Forelimb muscle (tissue), 1 donor: Measurements from ENCODE around the gene DHX8. TPM values are rescaled to one million over a fixed set of nuclear protein-coding genes. Genes with fewer than 3 reads are reported as not detected.
A peak's percentile ranks its signal among the peaks of the same experiment; 100 is the strongest.
"Not testable (repeated sequence)": the region's sequence is repeated elsewhere in the genome, so short reads cannot be mapped to it uniquely, and the experiment has no call there.

ENCODE experiments used
- DNase-seq: peaks from one replicate; pipeline ENCODE4 v3.0.0-alpha.2; 2013; ENCODE audit warnings: low read depth
- polyA plus RNA-seq: library from polyadenylated mRNA; unstranded; fragments of 120-200 nt; gene quantifications from one replicate; pipeline ENCODE4 v1.2.1, GENCODE V29; 2013; ENCODE audit not compliant: insufficient read length

DHX8 gene
- 23.8 TPM for polyA plus RNA-seq

DNA sequence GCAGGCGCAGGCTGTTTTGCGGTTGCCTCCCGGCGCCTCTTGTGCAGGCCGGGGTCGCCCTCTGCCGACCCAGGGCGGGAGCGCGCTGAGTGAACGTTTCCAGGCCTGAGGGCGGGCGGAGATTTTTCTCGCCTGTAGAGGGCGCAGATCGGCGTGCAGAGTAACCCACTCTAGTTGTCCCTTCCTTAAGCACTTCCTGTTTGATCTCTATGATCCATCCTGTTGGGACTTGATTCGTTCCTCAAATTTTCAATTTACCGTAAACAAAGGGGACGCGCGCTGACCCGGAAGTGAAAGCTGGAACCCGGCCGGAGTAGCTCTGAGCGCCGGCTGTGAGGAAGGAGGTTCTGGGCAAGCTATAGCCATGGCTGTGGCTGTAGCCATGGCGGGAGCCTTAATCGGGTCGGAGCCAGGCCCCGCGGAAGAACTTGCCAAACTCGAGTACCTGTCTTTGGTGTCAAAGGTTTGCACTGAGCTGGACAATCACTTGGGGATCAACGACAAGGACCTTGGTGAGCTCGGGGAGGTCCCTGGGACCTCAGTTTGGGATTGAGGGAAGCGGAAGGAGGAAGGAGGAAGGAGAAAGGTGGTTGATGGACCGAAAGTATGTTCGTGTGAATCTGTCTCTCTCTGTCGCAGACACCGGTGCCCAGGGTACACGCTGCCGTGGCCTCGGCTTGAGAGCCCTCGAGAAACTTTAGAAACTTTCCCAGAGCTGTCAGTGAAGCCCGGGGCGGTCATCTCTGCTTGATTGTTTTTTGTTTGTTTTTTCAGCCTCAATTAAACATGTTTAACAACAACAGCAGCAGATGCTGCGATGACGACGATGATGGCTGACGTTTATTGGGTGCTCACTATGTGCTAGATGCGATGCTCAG, at the start of gene DHX8:
DHX8 (plus strand) TSS at position 302 of the 878 bp plus-strand sequence; CDS start at position 365, 63 bp downstream.
- peak; percentile 97 for DNase-seq

DNA sequence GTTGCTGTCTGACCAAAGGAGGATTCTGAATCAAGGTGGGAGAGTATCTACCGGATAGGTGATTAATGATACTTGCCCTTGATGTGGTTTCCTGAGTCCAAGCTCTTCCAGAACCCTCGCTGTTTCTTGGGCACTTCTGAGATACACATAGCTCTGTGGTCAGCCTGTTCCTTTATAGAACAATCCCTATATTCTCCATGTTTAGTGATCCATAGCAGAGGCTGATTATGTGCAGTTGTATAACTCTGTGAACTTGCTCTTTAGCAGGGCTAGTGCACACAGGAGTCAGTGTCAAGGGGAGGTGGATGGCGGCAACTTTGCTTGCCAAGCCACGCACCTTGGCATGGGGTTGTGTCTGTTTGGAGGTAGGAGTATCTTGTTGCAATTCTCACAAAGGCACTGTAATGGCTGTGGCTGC, 48.9 kb upstream of the DHX8 start:
- no peak for DNase-seq

DNA sequence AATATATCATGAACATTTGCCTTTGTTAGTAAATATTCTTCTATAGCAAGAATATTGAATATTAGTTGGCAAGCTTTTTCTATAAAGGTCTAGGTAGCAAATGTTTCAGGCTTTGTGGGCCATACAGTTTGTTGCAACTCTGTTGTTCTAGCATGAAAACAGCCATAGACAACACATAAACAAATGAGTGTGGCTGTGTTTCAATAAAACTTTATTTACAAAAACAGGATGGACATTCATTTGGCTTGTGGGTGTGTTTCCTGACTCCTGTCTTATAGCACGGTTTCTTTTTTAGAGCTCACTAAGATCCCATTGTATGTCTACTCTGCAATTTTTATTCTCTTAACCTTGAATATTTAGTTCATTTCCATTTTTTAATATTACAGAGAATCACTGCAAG, 46.0 kb upstream of the DHX8 start:
- no peak for DNase-seq

DNA sequence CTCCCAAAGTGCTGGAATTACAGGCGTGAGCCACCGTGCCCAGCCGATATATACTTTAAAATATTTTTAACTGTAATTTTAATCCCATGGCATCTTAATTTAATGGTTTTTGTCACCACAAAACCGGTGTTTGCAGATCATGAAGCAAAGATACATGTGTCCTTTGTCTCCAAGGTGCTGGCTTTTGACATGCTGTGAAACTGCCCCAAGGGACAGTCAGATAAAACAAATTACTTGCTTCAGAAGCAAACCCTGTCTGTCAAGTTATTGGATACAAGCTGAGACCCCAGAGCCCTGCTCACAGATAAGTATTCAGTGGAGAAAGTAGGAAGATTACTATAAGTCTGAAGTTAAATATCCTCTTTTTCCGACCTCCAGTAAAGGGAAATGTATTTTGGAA, 45.1 kb upstream of the DHX8 start:
- DNase-seq = no peak

DNA sequence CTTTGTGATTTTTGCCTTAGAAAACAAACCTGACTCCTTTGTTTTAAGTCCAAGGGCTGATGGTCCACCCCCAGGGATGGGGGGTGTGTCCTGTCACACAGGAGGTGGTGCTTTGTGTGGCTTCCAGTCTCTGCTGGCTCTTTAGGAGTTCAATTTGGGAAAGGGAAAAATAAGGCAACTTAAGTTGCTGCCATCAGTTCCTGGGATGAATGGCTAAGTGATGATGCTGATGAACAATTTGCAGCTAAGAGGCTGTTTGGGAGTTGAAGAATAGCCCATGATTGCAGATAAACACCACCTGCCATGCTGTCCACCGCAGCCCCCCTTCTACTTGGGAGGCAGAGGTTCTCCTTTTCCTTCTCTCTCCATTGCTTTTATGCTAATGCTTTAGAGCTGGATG, 44.7 kb upstream of the DHX8 start:
- DNase-seq = no peak

DNA sequence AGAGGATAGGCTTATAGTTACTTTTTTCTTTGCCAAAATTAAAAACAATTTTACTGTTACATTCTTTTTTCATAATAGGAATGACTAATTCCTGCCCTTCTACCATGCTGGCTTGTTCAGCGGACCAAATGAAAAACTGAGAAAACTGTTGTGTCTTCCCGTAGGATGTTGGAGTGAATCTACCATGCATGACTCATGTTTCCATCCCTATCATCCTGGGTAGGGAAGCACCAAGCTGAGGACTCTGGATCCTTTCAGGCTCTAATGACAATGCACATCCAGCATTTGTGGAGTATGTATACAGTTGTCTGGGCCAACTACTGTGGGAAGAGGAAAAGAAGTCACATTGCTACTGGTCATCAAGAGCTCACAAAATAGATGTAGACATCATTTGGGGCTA, 41.1 kb upstream of the DHX8 start:
- no peak for DNase-seq

DNA sequence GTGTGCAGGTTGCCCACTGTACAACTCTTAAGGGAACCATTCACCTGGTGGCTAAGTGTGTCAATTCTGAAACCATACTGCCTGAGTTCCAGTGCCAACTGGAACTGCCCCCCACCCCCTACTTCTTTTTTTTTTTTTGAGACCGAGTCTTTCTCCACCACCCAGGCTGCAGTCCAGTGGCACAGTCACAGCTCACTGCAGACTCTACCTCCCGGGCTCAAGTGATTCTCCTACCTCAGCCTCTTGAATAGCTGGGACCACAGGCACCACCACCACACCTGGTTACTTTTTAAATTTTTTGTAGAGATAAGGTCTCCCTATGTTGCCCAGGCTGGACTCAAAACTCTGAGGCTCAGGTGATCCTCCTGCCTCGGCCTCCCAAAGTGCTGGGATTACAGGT, 40.4 kb upstream of the DHX8 start:
- no peak for DNase-seq

DNA sequence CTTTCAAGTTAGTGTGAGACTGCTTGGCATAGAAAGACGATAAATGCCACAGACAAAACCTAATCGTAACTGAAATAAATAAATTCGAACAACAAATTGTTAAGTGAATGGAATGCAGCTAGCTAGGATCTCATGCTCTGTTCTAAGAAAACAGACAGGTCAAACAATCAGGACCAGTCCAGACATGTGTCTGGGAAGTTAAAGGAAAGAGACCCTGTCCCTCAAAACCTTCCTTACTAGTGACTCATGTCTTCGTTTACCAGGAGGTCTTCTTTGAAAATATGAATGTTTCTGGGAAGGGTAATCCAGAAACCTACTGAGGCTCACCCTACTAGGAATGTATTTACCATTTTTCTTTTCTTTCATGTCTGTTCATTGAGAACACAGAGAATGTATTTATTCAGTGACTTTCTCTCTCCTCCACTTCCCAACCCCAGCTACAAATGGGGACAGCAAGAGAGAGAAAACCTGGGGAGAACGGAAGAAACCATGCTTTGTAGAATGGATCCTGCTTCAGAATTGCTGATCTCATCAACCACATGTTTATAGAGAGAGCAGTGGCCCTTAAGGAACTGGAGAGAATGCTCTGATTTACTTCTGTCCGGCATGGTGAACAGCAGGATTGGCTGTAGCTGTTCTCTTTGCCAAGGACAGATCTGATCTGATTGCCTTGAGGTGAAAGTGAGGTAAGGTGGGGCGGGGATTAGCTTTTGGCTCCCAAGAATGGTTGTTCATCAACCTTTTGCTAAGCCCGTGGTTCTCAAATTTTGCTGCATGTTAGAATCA, 39.4 kb upstream of the DHX8 start:
- no peak for DNase-seq

DNA sequence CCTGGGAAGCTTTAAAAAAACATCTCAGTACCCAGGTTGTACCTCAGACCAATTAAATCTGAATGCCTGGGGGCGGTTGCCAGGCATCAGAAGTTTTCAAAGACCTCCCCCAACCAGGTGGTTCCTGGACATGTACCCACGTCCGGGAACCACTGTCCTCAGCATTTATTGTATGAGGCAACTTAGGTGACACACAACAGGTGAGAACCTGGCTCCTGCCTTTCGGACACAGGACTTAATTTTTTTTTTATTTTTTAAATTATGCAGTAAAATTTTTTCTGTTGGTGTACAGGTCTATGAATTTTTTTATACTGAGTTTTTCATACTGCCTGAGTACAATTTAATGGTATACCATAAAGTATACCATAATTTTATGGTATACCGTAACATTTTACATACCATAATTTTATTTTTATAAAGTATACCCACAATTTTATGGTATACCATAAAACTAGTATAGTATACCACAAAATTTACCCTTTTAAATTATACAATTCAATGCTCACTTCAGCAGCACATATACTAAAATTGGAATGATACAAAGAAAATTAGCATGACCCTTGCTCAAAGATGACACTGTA, 38.7 kb upstream of the DHX8 start:
- no peak for DNase-seq

DNA sequence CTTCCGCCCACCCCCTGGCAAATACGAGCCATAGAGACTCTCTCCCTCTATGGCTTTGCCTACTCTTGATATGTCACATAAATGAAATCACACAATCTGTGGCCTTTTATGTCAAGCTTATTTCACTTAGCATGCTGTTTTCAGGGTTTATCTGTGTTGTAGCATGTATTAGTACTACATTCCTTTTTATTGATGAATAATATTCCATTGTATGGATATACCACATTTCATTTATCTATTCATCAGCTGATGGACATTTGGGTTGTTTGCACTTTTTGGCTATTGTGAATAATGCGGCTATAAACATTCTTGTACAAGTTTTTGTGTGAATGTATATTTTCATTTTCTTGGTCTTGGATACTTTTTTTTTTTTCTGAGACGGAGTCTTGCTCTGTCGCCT, 37.0 kb upstream of the DHX8 start:
- DNase-seq = no peak

DNA sequence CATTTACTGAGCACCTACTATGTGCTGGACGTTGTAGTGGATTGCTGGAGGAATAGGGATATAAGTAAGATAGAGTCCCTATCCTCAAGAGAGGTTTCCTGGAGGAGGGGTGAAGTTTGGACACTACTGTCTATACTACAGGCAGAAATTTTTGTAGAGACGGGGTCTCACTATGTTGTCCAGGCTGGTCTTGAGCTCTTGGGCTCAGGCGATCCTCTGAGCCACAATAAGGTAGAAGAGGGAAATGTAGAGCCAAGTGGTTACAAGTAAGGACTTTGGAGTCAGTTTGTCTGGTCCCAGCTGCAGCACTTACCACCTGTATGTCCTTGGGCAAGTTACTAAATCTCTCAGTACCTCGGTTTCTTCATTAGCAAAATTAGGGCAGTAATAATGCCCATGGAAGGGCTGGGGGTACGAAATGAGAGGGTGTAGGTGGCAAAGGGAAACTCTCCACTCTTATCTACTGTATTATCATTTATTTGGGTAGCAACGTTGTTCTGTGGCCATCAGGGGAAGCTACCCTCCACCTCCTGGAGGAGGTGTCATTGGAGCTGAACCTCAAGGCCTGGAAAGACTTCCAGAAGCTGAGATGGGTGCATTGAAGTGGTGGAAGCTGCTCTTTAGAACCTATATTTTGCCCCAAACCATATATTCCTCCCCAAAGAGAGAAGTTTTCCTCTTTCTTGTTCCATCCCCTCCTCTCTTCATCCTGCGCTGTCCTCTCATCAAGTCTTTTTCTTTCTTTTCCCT, 34.9 kb upstream of the DHX8 start:
- DNase-seq = no peak

DNA sequence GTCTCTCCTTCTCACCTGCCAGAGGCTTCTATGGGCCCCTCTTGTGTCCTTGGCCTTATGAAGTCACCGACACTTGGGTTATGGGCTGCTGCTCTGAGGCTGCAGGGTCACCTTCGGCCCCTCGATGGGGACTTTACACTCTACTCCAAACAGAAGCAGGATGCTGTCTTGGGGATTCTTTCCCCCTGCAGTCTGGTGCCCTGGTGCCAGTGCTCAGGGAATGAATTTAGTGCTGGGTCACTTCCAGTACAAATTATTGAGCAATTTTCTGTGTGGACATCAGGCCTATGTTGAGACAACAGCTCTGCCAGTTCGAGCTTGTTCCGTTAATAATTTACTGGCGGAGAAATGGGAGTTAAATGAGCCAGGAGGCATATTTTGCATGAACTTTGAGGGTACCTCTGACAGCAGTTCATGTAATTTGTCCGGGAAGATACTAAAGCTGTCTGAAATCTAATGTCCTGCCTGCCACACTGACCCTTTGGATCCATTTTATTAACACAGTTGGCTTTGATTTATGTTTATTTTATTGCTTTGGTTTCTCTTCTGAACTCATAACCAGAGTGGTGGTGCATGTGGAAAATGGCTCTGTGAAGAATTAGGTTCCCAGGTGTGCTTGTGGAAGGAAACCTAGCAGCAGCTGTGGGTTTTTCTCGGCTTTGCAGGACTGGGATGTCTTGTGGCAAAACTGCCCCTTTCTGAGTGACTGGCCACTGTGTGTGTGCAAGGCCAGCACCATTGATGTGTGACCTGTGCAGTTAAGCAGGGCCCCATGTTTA, 34.1 kb upstream of the DHX8 start:
- DNase-seq = no peak

DNA sequence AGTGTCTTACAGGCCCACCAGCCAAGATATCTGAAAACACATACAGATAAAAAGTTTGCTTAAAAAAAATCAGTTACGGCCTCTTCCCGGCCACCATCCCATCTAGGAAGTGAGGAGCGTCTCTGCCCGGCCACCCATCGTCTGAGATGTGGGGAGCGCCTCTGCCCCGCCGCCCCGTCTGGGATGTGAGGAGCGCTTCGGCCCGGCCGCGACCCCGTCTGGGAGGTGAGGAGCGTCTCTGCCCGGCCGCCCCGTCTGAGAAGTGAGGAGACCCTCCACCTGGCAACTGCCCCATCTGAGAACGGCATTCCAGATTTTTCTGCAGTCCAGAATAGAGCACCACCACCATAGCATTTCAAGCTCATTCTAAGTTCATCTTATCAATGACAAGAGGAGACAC, 33.0 kb upstream of the DHX8 start:
- not testable (repeated sequence) for DNase-seq

DNA sequence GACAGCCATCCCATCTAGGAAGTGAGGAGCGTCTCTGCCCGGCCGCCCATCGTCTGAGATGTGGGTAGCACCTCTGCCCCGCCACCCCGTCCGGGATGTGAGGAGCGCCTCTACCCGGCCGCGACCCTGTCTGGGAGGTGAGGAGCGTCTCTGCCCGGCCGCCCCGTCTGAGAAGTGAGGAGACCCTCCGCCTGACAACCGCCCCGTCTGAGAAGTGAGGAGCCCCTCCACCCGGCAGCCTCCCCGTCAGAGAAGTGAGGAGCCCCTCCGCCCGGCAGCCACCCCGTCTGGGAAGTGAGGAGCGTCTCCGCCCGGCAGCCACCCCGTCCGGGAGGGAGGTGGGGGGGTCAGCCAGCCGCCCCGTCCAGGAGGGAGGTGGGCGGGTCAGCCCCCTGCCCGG, 32.0 kb upstream of the DHX8 start:
- not testable (repeated sequence) for DNase-seq

DNA sequence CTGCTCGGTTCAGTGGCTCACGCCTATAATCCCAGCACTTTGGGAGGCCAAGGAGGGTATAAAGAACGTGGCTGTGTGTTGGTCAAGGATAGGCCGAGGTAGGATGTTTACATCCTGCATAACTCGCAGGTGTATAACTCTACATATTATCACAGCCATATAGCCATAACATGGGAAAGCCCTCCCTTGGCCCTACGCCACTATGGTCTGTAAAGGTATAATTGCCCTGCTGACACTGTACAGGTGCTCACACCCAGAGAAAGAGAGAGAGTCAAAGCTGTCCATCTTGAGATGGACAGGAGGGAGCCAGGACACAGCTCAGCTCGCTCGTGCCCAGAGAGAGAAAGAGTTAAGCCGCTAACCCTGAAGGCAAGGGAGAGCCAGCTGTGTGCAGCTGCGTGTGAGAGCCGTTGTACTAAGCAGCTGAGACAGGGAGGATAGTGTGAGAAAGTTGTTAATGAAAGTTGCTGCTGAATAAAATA, 30.4 kb upstream of the DHX8 start:
- DNase-seq = no peak

DNA sequence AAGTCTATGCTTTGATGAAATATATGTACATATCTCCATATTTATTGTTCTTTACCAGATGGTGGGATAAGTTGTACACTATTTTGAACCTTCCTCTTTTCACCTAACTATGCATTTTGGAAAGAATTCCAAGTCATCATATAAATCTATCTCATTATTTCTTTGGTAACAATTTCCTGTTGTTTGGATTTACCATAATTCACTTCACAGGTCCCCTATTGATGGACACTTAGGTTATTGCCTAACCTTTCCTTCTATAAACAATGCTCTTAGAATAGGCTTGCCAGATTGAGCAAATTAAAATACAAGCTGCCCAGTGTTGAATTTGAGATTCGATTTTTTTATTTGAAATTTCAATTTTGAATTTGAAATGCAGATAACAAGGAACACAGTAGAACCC, 28.9 kb upstream of the DHX8 start:
- no peak for DNase-seq

DNA sequence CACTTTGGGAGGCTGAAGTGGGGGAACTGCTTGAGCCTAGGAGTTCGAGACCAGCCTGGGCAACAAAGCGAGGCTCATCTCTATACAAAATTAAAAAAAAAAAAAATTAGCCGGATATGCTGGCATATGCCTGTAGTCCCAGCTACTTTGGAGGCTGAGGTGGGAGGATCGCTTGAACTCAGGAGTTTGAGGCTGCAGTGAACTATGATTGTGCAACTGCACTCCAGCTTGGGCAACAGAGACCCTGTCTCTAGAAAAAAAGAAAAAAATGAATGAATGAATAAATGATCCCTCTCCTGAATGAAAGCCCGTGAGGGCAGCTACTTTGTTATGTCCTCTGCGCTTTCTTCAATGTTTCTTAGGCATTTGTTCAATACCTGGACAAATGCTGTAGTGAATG, 27.7 kb upstream of the DHX8 start:
- DNase-seq = no peak

DNA sequence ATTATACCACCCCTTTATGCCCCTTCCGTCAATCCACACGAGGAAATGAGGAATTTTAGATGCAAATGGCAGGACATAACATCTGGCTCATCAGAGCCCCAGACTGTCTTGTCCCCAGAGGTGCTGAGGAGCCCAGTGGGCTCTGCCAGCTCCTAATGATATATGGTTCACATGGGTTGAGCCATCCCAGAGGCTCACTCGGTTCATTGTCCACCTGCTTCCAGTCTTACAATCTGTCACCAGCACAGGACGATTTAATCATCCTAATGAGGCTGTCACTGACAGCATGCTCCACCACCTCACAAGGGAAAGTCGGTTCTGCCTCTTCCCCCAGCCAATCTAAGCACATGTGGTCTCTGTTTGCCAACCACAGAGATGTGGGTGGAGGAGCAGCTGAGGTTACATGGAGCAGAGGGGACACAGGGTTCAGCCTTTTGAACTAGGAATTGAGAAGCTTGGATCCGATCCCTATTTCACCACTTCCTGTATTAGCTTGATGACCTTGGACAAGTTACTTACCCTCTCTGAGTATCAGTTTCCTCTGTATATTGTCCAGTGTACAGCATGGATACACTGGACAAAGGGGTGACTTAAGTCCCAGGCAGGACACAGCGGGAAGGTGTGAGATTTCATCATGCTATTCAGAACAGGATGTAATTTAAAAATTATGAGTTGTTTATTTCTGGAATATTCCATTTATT, 27.0 kb upstream of the DHX8 start:
- no peak for DNase-seq

DNA sequence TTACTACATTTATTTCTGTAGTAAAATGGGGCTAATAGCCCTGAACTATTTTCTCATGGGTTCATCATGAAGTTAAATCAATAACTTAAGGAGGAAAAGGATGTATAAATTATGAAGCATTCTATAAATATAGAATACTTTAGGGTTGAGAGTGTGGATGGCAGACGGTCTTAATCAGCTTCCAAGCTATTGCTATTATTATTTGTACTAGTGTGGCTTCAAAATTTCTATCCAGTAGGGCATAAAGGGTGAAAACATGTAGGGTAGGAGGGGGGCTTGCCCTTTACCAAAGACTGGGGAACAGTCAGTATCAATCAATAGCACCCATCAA, 26.4 kb upstream of the DHX8 start:
- no peak for DNase-seq

DNA sequence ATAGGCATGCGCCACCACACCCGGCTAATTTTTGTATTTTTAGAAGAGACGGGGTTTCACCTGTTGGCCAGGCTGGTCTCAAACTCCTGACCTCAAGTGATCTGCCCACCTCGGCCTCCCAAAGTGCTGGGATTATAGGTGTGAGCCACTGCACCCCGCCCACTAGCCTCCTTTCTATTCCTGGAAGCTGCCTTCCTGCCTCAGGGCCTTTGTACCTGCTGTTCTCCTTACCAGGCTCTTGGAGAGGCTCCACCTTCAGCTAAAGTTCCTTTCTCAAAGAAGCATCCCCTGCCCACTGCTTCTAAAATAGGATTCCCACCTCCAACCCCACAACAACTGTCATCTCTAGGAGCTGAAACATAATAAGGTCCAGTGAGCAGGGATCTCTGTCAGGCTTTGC, 23.9 kb upstream of the DHX8 start:
- DNase-seq = not testable (repeated sequence)
